Osteoblast (primary cell): ENCODE results near the gene RNF41. TPM values are rescaled to one million over a fixed set of nuclear protein-coding genes. Genes with fewer than 3 reads are reported as not detected.
A peak's percentile ranks its signal among the peaks of the same experiment; 100 is the strongest.

ENCODE experiments used
- DNase-seq: peaks from one replicate; pipeline ENCODE4 v3.0.0; 2011; ENCODE audit warnings: low spot score, mixed read lengths; ENCODE audit not compliant: insufficient read length; ENCODE audit errors: missing footprints
- H2AFZ ChIP-seq: 2 replicates; pipeline ENCODE4 v1.6.0; 2011; ENCODE audit warnings: mild to moderate bottlenecking, low read length
- H3K27ac ChIP-seq: 2 replicates; pipeline ENCODE4 v1.5.1; 2011; ENCODE audit warnings: mild to moderate bottlenecking, low read depth, low read length, moderate library complexity
- H3K27me3 ChIP-seq: 2 replicates; pipeline ENCODE4 v1.6.0; 2012; ENCODE audit warnings: mild to moderate bottlenecking, control low read depth, inconsistent platforms, low read length, moderate library complexity; ENCODE audit not compliant: insufficient read depth
- H3K36me3 ChIP-seq: 2 replicates; pipeline ENCODE4 v1.5.1; 2011; ENCODE audit warnings: mild to moderate bottlenecking, low read length, control low read depth, moderate library complexity; ENCODE audit not compliant: insufficient read depth
- H3K4me1 ChIP-seq: 2 replicates; pipeline ENCODE4 v1.5.1; 2011; ENCODE audit warnings: mild to moderate bottlenecking, low read length, control low read depth, moderate library complexity; ENCODE audit not compliant: insufficient read depth
- H3K4me2 ChIP-seq: 2 replicates; pipeline ENCODE4 v1.6.0; 2011; ENCODE audit warnings: mild to moderate bottlenecking, low read length; ENCODE audit not compliant: insufficient read depth
- H3K4me3 ChIP-seq: fragments of 200-600 bp; sonication (generic); 3 replicates; pipeline ENCODE4 v1.5.1; 2012; ENCODE audit warnings: mild to moderate bottlenecking, low read length, inconsistent platforms; ENCODE audit not compliant: insufficient read depth
- H3K79me2 ChIP-seq: 2 replicates; pipeline ENCODE4 v1.6.0; 2012; ENCODE audit warnings: mild to moderate bottlenecking, low read length, control low read depth, inconsistent platforms; ENCODE audit not compliant: insufficient read depth
- H3K9me3 ChIP-seq: 2 replicates; pipeline ENCODE4 v1.5.1; 2011; ENCODE audit warnings: low read depth, low read length, control low read depth
- H4K20me1 ChIP-seq: 2 replicates; pipeline ENCODE4 v1.6.0; 2012; ENCODE audit warnings: mild to moderate bottlenecking, low read length, control low read depth; ENCODE audit not compliant: insufficient read depth
- CTCF ChIP-seq: IDR thresholded peaks from 2 replicates; pipeline ENCODE4 v1.5.1; 2011; ENCODE audit warnings: mild to moderate bottlenecking, low read depth, low read length, moderate library complexity; ENCODE audit errors: extremely low read depth
- total RNA-seq: library from RNA; depleted of rRNA; stranded (reverse); fragments of >200 nt; gene quantifications from 2 replicates; pipeline ENCODE4 v1.2.3, GENCODE V29; 2012

The RNF41 gene
- total RNA-seq, 1 donor, result 159 TPM

GRCh38 chr12:56208006-56208405 lies 13.7 kb downstream of the RNF41 start:
- Histone ChIP-seq H2AFZ (no peak overlapping the region), H4K20me1 (peaks cover 18% of the 10 kb centered on the region), H3K79me2 (peaks cover 7% of the 10 kb centered on the region), H3K27me3 (no peaks in the 10 kb centered on the region), H3K27ac (no peak overlapping the region), H3K4me1 (peaks cover 11% of the 10 kb centered on the region), H3K9me3 (no peaks in the 10 kb centered on the region), H3K4me3 (no peak overlapping the region), H3K4me2 (no peak overlapping the region), H3K36me3 (peaks cover 70% of the 10 kb centered on the region)
- DNase-seq, result no peak
- TF ChIP-seq CTCF, result no peak

GRCh38 chr12:56206452-56207166 lies 15.1 kb downstream of the RNF41 start:
- H4K20me1 ChIP-seq, result peaks cover 18% of the 10 kb centered on the region
- no peak overlapping the region for H3K4me3 ChIP-seq
- H3K9me3 ChIP-seq, result no peaks in the 10 kb centered on the region
- H3K36me3 ChIP-seq, result peaks cover 58% of the 10 kb centered on the region
- H3K27me3 ChIP-seq, result no peaks in the 10 kb centered on the region
- H3K4me2 ChIP-seq, result peak overlapping the region; percentile 11
- H3K4me1 ChIP-seq, result peaks cover 11% of the 10 kb centered on the region
- DNase-seq, result peak; percentile 71
- H3K27ac ChIP-seq, result peak overlapping the region; percentile 34
- peaks cover 3% of the 10 kb centered on the region for H3K79me2 ChIP-seq
- peak; percentile 66 for TF ChIP-seq CTCF
- no peak overlapping the region for H2AFZ ChIP-seq

GRCh38 chr12:56205445-56205844 lies 16.3 kb downstream of the RNF41 start:
- Histone ChIP-seq H3K4me2 (no peak overlapping the region), H2AFZ (no peak overlapping the region), H3K27me3 (no peaks in the 10 kb centered on the region), H3K36me3 (peaks cover 49% of the 10 kb centered on the region), H3K4me3 (no peak overlapping the region), H3K9me3 (no peaks in the 10 kb centered on the region), H3K27ac (no peak overlapping the region), H4K20me1 (peaks cover 18% of the 10 kb centered on the region), H3K4me1 (peaks cover 11% of the 10 kb centered on the region), H3K79me2 (peaks cover 3% of the 10 kb centered on the region)
- DNase-seq, result peak; percentile 25
- TF ChIP-seq CTCF, result no peak

GRCh38 chr12:56204275-56204674 lies 17.4 kb downstream of the RNF41 start:
- peaks cover 13% of the 10 kb centered on the region for H4K20me1 ChIP-seq
- TF ChIP-seq CTCF, result no peak
- H3K4me1 ChIP-seq, result peaks cover 11% of the 10 kb centered on the region
- H3K4me3 ChIP-seq, result no peak overlapping the region
- H3K27me3 ChIP-seq, result no peaks in the 10 kb centered on the region
- H3K27ac ChIP-seq, result no peak overlapping the region
- peaks cover 41% of the 10 kb centered on the region for H3K36me3 ChIP-seq
- peak; percentile 31 for DNase-seq
- no peaks in the 10 kb centered on the region for H3K79me2 ChIP-seq
- no peak overlapping the region for H2AFZ ChIP-seq
- H3K9me3 ChIP-seq, result no peaks in the 10 kb centered on the region
- no peak overlapping the region for H3K4me2 ChIP-seq
